A549 treated with CORT108297 at 1 μM for 4 hours (cell line): Measurements from ENCODE around the gene LRRC27. TPM values are rescaled to one million over a fixed set of nuclear protein-coding genes. Genes with fewer than 3 reads are reported as not detected.

Source experiments
- total RNA-seq: library from RNA; stranded (reverse); fragments of 200-300 nt; extraction: Qiagen RNA extraction; gene quantifications from 5 replicates; pipeline ENCODE4 v1.2.3, GENCODE V29; 2022

LRRC27 gene
- 5.4 to 6.3 TPM (median 5.8 TPM) in 5 replicates for total RNA-seq

DNA sequence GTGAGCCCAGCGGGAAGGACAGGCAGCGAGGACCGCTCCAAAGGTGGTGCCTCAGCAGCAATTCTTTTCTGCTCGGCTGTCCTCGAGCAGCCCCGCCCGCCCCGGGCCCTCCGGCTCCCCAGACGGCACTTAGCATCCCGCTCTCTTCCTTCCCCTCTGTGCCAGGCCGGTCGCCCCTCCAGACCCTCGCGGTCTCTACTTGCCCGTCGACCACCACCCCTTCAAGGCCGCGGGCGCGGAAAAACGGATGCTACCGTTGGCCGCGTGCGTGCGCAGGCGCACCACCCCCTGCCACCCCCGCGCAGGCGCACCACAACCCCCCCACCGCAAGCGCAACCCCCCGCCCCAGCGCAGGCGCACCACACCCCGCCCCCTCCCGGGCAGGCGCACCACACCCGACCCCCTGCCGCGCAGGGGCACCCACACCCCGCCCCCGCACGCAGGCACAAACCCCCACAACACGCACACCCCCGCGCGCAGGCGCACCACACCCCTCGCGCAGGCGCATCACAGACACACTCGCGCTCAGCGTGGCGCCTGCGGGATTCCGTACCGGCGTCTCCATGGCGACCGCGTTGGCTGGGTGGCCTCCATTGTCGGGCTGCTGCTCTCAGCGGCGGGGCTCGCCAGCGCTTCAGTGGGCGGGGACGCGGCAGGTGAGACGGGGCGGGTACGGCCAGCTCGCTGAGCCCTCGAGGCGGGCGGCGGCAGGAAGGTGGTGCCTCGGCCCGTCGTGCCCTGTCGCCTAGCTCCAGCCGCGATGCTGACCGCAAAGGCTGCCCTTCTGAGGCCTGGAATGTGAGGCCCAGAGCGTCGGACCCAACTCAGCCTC is at the start of gene LRRC27:
LRRC27 (plus strand) TSS at position 593 of the 832 bp plus-strand sequence. CDS start 1,332 bp downstream, outside the sequence.

GRCh38 chr10:132307823-132308586 is 24.0 kb upstream of the LRRC27 start, which contains the start of gene STK32C:
STK32C (minus strand) TSS chr10:132307950; CDS start chr10:132307833, 117 bp downstream.

DNA sequence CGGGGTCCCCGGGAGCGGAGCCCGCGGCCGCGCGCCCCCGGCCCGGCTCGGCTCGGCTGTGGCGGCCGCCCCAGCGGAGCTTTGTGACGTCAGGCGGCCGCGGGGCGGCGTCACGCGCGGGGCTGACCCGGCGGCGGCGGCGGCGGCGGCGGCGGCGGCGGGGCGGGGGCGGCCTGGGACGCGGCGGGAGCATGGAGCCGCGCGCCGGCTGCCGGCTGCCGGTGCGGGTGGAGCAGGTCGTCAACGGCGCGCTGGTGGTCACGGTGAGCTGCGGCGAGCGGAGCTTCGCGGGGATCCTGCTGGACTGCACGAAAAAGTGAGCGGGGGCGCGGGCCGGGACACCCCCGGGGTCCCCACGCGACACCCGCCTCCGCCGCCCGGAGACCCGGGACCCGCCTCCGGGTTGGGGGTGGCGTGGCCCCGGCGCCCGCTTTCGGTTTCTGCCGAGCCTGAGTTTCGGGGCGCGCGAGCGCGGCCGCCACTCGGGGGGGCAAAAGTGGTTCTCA is 65.1 kb downstream of the LRRC27 start, which contains the start of gene PWWP2B:
PWWP2B (plus strand) TSS at position 165 of the 506 bp plus-strand sequence; CDS start at position 192, 27 bp downstream.

Other genes with a start within 250 kb of the LRRC27 start
- 15.0 to 20.0 TPM (median 18.9 TPM) in 5 replicates for gene DPYSL4, start 145.2 kb upstream of the LRRC27 start, total RNA-seq
- 35.9 to 53.0 TPM (median 48.4 TPM) in 5 replicates for gene STK32C, start 24.2 kb upstream of the LRRC27 start, total RNA-seq
- 11.7 to 18.3 TPM (median 17.7 TPM) in 5 replicates for gene PWWP2B, start 65.0 kb downstream of the LRRC27 start, total RNA-seq
- 12.6 to 14.5 TPM (median 13.3 TPM) in 5 replicates for gene INPP5A, start 205.6 kb downstream of the LRRC27 start, total RNA-seq